Endodermal cell (in vitro differentiated cells): Measurements from ENCODE around the gene RUNDC1. TPM values are rescaled to one million over a fixed set of nuclear protein-coding genes. Genes with fewer than 3 reads are reported as not detected.
"Not testable (repeated sequence)": the region's sequence is repeated elsewhere in the genome, so short reads cannot be mapped to it uniquely, and the experiment has no call there.

ENCODE experiments used
- DNase-seq: peaks from one replicate; pipeline ENCODE4 v3.0.0-alpha.2; 2017
- H3K27ac ChIP-seq: 2 replicates; pipeline ENCODE4 v1.5.1; 2013; ENCODE audit warnings: mild to moderate bottlenecking, low read depth, low read length, moderate library complexity
- H3K27me3 ChIP-seq: 2 replicates; pipeline ENCODE4 v1.6.1; 2013; ENCODE audit warnings: mild to moderate bottlenecking, low read length, moderate library complexity; ENCODE audit not compliant: insufficient read depth, control insufficient read depth, poor library complexity, severe bottlenecking
- H3K36me3 ChIP-seq: 2 replicates; pipeline ENCODE4 v1.7.0; 2013; ENCODE audit warnings: mild to moderate bottlenecking, low read length, moderate library complexity; ENCODE audit not compliant: control insufficient read depth, insufficient read depth
- H3K4me1 ChIP-seq: one replicate; pipeline ENCODE4 v1.7.0; 2013; ENCODE audit warnings: low read length; ENCODE audit not compliant: control insufficient read depth, insufficient read depth
- H3K4me3 ChIP-seq: 2 replicates; pipeline ENCODE4 v1.5.1; 2013; ENCODE audit warnings: mild to moderate bottlenecking, low read length, moderate library complexity
- H3K9ac ChIP-seq: 2 replicates; pipeline ENCODE4 v1.6.1; 2013; ENCODE audit warnings: mild to moderate bottlenecking, low read length, moderate library complexity; ENCODE audit not compliant: poor library complexity, severe bottlenecking; ENCODE audit errors: extremely low read depth
- H3K9me3 ChIP-seq: 2 replicates; pipeline ENCODE4 v1.6.1; 2013; ENCODE audit warnings: mild to moderate bottlenecking, low read length, moderate library complexity; ENCODE audit not compliant: control insufficient read depth
- H3K27ac Mint-ChIP-seq: 2 replicates; pipeline ENCODE4 v1.8.0; 2020; ENCODE audit warnings: mixed read lengths
- H3K27me3 Mint-ChIP-seq: 2 replicates; pipeline ENCODE4 v1.8.0; 2021; ENCODE audit warnings: mild to moderate bottlenecking, mixed read lengths; ENCODE audit not compliant: insufficient read depth
- H3K36me3 Mint-ChIP-seq: 2 replicates; pipeline ENCODE4 v1.8.0; 2020; ENCODE audit warnings: low read depth, mixed read lengths
- H3K4me1 Mint-ChIP-seq: 2 replicates; pipeline ENCODE4 v1.8.0; 2020; ENCODE audit warnings: mixed read lengths
- H3K4me3 Mint-ChIP-seq: 2 replicates; pipeline ENCODE4 v1.8.0; 2020; ENCODE audit warnings: mild to moderate bottlenecking, moderate library complexity, mixed read lengths
- H3K9me3 Mint-ChIP-seq: 2 replicates; pipeline ENCODE4 v1.8.0; 2020; ENCODE audit warnings: mild to moderate bottlenecking, mixed read lengths
- WGBS, 2 experiments: methylation state at CpG; one replicate each; pipeline versions ENCODE4 v1.1.5 to v1.1.7; 2013; ENCODE audit warnings: missing lambda C conversion rate in 2 of 2, mixed read lengths in 1 of 2; ENCODE audit not compliant: insufficient coverage in 1 of 2, insufficient read length in 1 of 2; 5-methylcytosine and 5-hydroxymethylcytosine counted together
- total RNA-seq, 2 donors: library from RNA; stranded (reverse); fragmentation: NEBNext Ultra II Directional in 1 of 2; extraction: Animal tissue kit (Norgen Biotek cat#: 25700) in 1 of 2; gene quantifications; 2 replicates in 1 of 2; 3 replicates in 1 of 2; pipeline ENCODE4 v1.2.1, GENCODE V29; 2021
- TF ChIP-seq, protein P1 (sequence below): fragments of 200-600 bp; sonication (generic); conservative IDR thresholded peaks from 2 replicates; pipeline ENCODE4 v1.5.0; 2021; ENCODE audit warnings: antibody characterized with exemption, mild to moderate bottlenecking

RUNDC1 gene
- total RNA-seq, 2 donors from 2014 or later = 17.7 to 18.5 TPM

DNA sequence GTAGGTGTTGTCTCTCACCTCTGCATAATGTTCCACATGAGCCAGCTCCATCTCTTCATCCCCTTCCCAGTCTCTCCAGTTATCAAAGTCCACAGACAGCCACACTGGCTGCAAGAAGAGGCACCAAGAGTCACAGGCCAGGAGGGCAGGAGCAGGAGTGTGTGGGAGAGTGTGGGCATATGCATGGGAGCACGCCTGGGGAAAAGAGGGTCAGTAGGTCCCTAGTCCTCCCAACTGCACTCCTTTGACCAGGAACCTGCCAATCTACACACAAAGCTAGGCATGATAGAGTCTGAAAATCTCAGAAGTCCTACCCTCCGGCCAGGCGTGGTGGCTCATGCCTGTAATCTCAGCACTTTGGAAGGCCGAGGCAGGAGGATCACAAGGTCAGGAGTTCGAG is 8.8 kb upstream of the RUNDC1 start:
- H3K4me1 Mint-ChIP-seq = no peaks in the 10 kb centered on the region
- TF ChIP-seq, protein P1, sequence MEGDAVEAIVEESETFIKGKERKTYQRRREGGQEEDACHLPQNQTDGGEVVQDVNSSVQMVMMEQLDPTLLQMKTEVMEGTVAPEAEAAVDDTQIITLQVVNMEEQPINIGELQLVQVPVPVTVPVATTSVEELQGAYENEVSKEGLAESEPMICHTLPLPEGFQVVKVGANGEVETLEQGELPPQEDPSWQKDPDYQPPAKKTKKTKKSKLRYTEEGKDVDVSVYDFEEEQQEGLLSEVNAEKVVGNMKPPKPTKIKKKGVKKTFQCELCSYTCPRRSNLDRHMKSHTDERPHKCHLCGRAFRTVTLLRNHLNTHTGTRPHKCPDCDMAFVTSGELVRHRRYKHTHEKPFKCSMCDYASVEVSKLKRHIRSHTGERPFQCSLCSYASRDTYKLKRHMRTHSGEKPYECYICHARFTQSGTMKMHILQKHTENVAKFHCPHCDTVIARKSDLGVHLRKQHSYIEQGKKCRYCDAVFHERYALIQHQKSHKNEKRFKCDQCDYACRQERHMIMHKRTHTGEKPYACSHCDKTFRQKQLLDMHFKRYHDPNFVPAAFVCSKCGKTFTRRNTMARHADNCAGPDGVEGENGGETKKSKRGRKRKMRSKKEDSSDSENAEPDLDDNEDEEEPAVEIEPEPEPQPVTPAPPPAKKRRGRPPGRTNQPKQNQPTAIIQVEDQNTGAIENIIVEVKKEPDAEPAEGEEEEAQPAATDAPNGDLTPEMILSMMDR = no peak

GRCh38 chr17:42973323-42973722 is 7.0 kb upstream of the RUNDC1 start:
- not testable (repeated sequence) for H3K9me3 Mint-ChIP-seq

More for the DNA sequence above, 8.8 kb upstream of the RUNDC1 start:
- Histone ChIP-seq H3K27ac (no peak overlapping the region), H3K4me1 (no peaks in the 10 kb centered on the region), H3K27me3 (no peaks in the 10 kb centered on the region), H3K9ac (no peak overlapping the region), H3K4me3 (no peak overlapping the region), H3K36me3 (peaks cover 5% of the 10 kb centered on the region), H3K9me3 (no peaks in the 10 kb centered on the region)
- 91 to 92% methylated on average over 5 of the region's 5 CpGs for WGBS, 2 experiments
- no peak overlapping the region for H3K4me3 Mint-ChIP-seq
- no peak for DNase-seq
- H3K27me3 Mint-ChIP-seq = no peaks in the 10 kb centered on the region
- H3K36me3 Mint-ChIP-seq = peaks cover 14% of the 10 kb centered on the region
- peaks cover 6% of the 10 kb centered on the region for H3K9me3 Mint-ChIP-seq
- H3K27ac Mint-ChIP-seq = no peak overlapping the region

GRCh38 chr17:42975265-42975664 is 5.1 kb upstream of the RUNDC1 start:
- Histone ChIP-seq H3K27ac (no peak overlapping the region), H3K27me3 (no peaks in the 10 kb centered on the region), H3K36me3 (peaks cover 5% of the 10 kb centered on the region), H3K4me1 (peaks cover 5% of the 10 kb centered on the region), H3K9me3 (no peaks in the 10 kb centered on the region), H3K9ac (no peak overlapping the region), H3K4me3 (no peak overlapping the region)
- H3K27ac Mint-ChIP-seq = no peak overlapping the region
- WGBS, 2 experiments = 95 to 100% methylated on average over 1 to 2 of the region's 2 CpGs
- peaks cover 12% of the 10 kb centered on the region for H3K36me3 Mint-ChIP-seq
- H3K27me3 Mint-ChIP-seq = no peaks in the 10 kb centered on the region
- peaks cover 9% of the 10 kb centered on the region for H3K4me1 Mint-ChIP-seq
- no peak for DNase-seq
- H3K4me3 Mint-ChIP-seq = no peak overlapping the region
- H3K9me3 Mint-ChIP-seq = peaks cover 6% of the 10 kb centered on the region
- TF ChIP-seq, protein P1 = no peak

More at GRCh38 chr17:42973323-42973722, 7.0 kb upstream of the RUNDC1 start:
- H3K9me3 ChIP-seq, H3K27me3 Mint-ChIP-seq, H3K27me3 ChIP-seq, H3K4me3 Mint-ChIP-seq, H3K36me3 ChIP-seq, H3K9ac ChIP-seq, DNase-seq, H3K27ac ChIP-seq, H3K4me3 ChIP-seq, H3K4me1 Mint-ChIP-seq, H3K27ac Mint-ChIP-seq, H3K4me1 ChIP-seq: not testable (repeated sequence)
- peaks cover 16% of the 10 kb centered on the region for H3K36me3 Mint-ChIP-seq
- WGBS, 2 experiments = 79% methylated on average over 8 of the region's 18 CpGs; no CpG with 5 or more reads in 1 of the 2 experiments

DNA sequence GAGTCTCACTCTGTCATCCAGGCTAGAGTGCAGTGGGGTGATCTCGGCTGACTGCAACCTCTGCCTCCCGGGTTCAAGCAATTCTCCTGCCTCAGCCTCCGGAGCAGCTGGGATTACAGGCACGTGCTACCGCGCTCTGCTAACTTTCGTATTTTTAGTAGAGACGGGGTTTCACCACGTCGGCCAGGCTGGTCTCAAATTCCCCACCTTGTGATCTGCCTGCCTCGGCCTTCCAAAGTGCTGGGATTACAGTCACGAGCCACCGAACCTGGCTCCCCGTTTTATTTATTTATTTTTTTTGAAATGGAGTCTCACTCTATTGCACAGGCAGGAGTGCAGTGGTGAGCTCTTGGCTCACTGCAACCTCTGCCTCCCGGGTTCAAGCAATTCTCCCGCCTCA is 4.7 kb upstream of the RUNDC1 start:
- not testable (repeated sequence) for H3K4me3 Mint-ChIP-seq, H3K9me3 ChIP-seq, H3K9me3 Mint-ChIP-seq, H3K4me1 ChIP-seq, H3K27ac ChIP-seq, H3K9ac ChIP-seq, H3K36me3 ChIP-seq, H3K27me3 Mint-ChIP-seq, H3K4me3 ChIP-seq, DNase-seq, H3K4me1 Mint-ChIP-seq, H3K27me3 ChIP-seq, H3K27ac Mint-ChIP-seq
- WGBS, 2 experiments = 91 to 92% methylated on average over 14 to 16 of the region's 16 CpGs
- H3K36me3 Mint-ChIP-seq = peaks cover 11% of the 10 kb centered on the region
